ENCODE data around the gene ROR2. TPM values are rescaled to one million over a fixed set of nuclear protein-coding genes. Genes with fewer than 3 reads are reported as not detected.

Gene ROR2
- total and polyA plus RNA-seq, 2 experiments from 2014 or later = 8.1 to 18.8 TPM

DNA sequence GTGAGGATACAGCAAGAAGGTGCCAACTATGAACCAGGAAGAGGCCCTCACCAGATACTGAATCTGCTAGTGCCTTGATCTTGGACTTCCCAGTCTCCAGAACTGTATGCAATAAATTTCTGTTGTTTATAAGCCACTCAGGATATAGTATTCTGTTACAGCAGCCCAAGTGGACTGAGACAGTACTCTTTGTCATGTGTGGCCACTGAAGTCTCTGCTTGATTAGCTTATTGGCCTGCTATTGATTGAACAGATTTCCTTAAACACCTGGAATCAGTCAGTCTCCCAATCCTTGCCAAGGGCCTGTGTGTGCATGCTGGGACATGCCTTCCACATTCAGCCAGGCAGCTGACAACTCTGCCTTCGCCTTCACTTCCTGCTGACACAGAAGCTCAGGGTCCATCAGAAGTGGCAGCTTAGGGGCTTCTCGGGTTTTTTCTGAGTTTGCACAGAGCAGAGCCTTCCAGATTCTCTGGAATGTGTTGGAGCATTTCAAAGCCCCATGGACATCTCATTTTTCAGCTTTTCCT lies 13.7 kb upstream of the ROR2 start:
- no peak for ATAC-seq
- no peaks in the 10 kb centered on the region for H4K20me1 ChIP-seq (replicated peaks; ENCODE audit: insufficient read depth)
- TF ChIP-seq, protein P1, sequence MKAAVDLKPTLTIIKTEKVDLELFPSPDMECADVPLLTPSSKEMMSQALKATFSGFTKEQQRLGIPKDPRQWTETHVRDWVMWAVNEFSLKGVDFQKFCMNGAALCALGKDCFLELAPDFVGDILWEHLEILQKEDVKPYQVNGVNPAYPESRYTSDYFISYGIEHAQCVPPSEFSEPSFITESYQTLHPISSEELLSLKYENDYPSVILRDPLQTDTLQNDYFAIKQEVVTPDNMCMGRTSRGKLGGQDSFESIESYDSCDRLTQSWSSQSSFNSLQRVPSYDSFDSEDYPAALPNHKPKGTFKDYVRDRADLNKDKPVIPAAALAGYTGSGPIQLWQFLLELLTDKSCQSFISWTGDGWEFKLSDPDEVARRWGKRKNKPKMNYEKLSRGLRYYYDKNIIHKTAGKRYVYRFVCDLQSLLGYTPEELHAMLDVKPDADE (IDR thresholded peaks at IDR 0.05) = no peak
- DNase-seq (ENCODE audit: low spot score) = no peak
- Mint-ChIP-seq H3K4me1 (no peaks in the 10 kb centered on the region), H3K4me3 (no peak overlapping the region), H3K36me3 (ENCODE audit: low read depth) (peaks cover 5% of the 10 kb centered on the region; the same call in 1 of the 3 replicates), H3K27ac (no peak overlapping the region), H3K27me3 (ENCODE audit: insufficient read depth, low read depth, poor library complexity) (peaks cover 2% of the 10 kb centered on the region), H3K9me3 (peaks cover 7% of the 10 kb centered on the region; the same call in 1 of the 3 replicates)
- no peak overlapping the region for H3K4me2 ChIP-seq
- no peak overlapping the region for H3K27ac ChIP-seq (ENCODE audit: low read depth)
- no peak overlapping the region for H3K4me3 ChIP-seq
- no peaks in the 10 kb centered on the region for H3F3A ChIP-seq (replicated peaks; ENCODE audit: low read depth)
- no peaks in the 10 kb centered on the region for H3K36me3 ChIP-seq (ENCODE audit: insufficient read depth)
- H3K4me1 ChIP-seq (ENCODE audit: insufficient read depth) = no peaks in the 10 kb centered on the region
- no peaks in the 10 kb centered on the region for H3K79me2 ChIP-seq (replicated peaks; ENCODE audit: insufficient read depth)
- H2AFZ ChIP-seq = peak overlapping the region; percentile 60
- H3K27me3 ChIP-seq (ENCODE audit: insufficient read depth) = no peaks in the 10 kb centered on the region
- 0 out of 2 replicates have a peak, but pooled peaks cover 5% of the 10 kb centered on the region for H3K9me2 ChIP-seq (ENCODE audit: insufficient read depth)

DNA sequence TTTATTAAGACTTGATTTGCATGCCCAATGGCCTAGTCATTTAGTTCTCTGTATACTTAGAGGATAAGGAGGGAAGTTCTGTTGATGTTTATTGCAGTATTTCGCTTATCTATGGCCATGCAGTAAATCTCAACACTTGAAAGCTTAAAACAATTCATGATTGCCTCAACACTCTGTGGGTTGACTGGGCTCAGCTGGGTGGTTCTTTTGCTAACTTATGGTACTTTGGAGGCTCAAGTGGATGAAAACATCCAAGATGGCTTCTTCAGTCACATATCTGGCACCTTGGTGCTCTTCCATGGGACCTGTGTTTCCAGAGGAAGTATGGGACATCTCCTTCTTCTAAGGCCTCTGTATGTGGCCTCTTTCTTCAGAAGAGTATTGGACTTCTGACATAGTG lies 10.3 kb upstream of the ROR2 start:
- no peaks in the 10 kb centered on the region for H4K20me1 ChIP-seq (replicated peaks; ENCODE audit: insufficient read depth)
- H3K36me3 ChIP-seq (ENCODE audit: insufficient read depth) = no peaks in the 10 kb centered on the region
- Mint-ChIP-seq H3K4me3 (no peak overlapping the region), H3K4me1 (no peaks in the 10 kb centered on the region), H3K9me3 (peaks cover 7% of the 10 kb centered on the region; the same call in 1 of the 3 replicates), H3K36me3 (ENCODE audit: low read depth) (peaks cover 5% of the 10 kb centered on the region; the same call in 1 of the 3 replicates), H3K27me3 (ENCODE audit: insufficient read depth, low read depth, poor library complexity) (peaks cover 2% of the 10 kb centered on the region), H3K27ac (no peak overlapping the region)
- no peak overlapping the region for H3K4me2 ChIP-seq
- ATAC-seq (no peak), DNase-seq (ENCODE audit: low spot score) (no peak)
- H3K79me2 ChIP-seq (replicated peaks; ENCODE audit: insufficient read depth) = no peaks in the 10 kb centered on the region
- no peak overlapping the region for H2AFZ ChIP-seq
- no peaks in the 10 kb centered on the region for H3F3A ChIP-seq (replicated peaks; ENCODE audit: low read depth)
- no peak overlapping the region for H3K27ac ChIP-seq (ENCODE audit: low read depth)
- 0 out of 2 replicates have a peak, but pooled peaks cover 5% of the 10 kb centered on the region for H3K9me2 ChIP-seq (ENCODE audit: insufficient read depth)
- no peak overlapping the region for H3K4me3 ChIP-seq
- no peaks in the 10 kb centered on the region for H3K27me3 ChIP-seq (ENCODE audit: insufficient read depth)
- TF ChIP-seq POLR2AphosphoS5 (IDR thresholded peaks at IDR 0.05; ENCODE audit: low read depth) = no peak
- TF ChIP-seq ZNF331 (CRISPR knock-in tag; IDR thresholded peaks at IDR 0.05; ENCODE audit: low read depth) = peak; percentile 90
- no peak for TF ChIP-seq EZH2phosphoT487 (IDR thresholded peaks at IDR 0.05; ENCODE audit: unreplicated experiment)
- TF ChIP-seq STAT1 (IDR thresholded peaks at IDR 0.05; ENCODE audit: unreplicated experiment) = no peak
- no peaks in the 10 kb centered on the region for H3K4me1 ChIP-seq (ENCODE audit: insufficient read depth)

DNA sequence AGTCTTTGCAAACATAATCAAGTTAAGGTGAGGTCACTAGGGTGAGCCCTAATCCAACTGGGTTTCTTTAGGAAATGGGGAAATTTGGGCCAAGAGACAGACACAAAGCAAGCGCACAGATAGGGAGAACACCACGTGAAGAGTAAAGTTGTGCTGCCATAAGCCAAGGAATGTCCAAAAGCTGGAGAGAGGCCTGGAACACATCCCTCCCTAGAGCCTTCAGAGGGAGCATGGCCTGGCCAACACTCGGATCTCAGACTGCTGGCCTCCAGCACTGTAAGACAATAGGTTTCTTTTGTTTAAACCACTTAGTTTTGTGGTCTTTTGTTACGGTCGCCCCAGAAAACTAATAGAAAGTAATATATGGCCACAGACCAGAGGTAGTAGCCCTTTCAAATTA lies 8.1 kb upstream of the ROR2 start:
- H3K27me3 Mint-ChIP-seq (ENCODE audit: insufficient read depth, low read depth, poor library complexity) = peaks cover 8% of the 10 kb centered on the region
- no peak overlapping the region for H3K27ac Mint-ChIP-seq
- Histone ChIP-seq H3K4me3 (no peak overlapping the region), H3F3A (replicated peaks; ENCODE audit: low read depth) (no peaks in the 10 kb centered on the region), H3K36me3 (ENCODE audit: insufficient read depth) (no peaks in the 10 kb centered on the region), H4K20me1 (replicated peaks; ENCODE audit: insufficient read depth) (no peaks in the 10 kb centered on the region), H2AFZ (no peak overlapping the region), H3K27ac (ENCODE audit: low read depth) (no peak overlapping the region), H3K79me2 (replicated peaks; ENCODE audit: insufficient read depth) (no peaks in the 10 kb centered on the region), H3K4me2 (no peak overlapping the region), H3K27me3 (ENCODE audit: insufficient read depth) (no peaks in the 10 kb centered on the region), H3K9me2 (ENCODE audit: insufficient read depth) (0 out of 2 replicates have a peak, but pooled peaks cover 2% of the 10 kb centered on the region), H3K4me1 (ENCODE audit: insufficient read depth) (no peaks in the 10 kb centered on the region)
- H3K4me1 Mint-ChIP-seq = peaks cover 2% of the 10 kb centered on the region; the same call in 1 of the 3 replicates
- peaks cover 7% of the 10 kb centered on the region; the same call in 1 of the 3 replicates for H3K9me3 Mint-ChIP-seq
- H3K4me3 Mint-ChIP-seq = no peak overlapping the region
- no peak for ATAC-seq
- H3K36me3 Mint-ChIP-seq (ENCODE audit: low read depth) = peaks cover 5% of the 10 kb centered on the region; the same call in 1 of the 3 replicates
- no peak for DNase-seq (ENCODE audit: low spot score)
- TF ChIP-seq ZNF331 (CRISPR knock-in tag; IDR thresholded peaks at IDR 0.05; ENCODE audit: low read depth) = no peak
- no peak for TF ChIP-seq CREB1 (CRISPR knock-in tag; IDR thresholded peaks at IDR 0.05; ENCODE audit: low read depth)
- no peak for TF ChIP-seq EZH2phosphoT487 (IDR thresholded peaks at IDR 0.05; ENCODE audit: unreplicated experiment)
- no peak for TF ChIP-seq ZNF114 (CRISPR knock-in tag; IDR thresholded peaks at IDR 0.05)
- TF ChIP-seq, protein P2, sequence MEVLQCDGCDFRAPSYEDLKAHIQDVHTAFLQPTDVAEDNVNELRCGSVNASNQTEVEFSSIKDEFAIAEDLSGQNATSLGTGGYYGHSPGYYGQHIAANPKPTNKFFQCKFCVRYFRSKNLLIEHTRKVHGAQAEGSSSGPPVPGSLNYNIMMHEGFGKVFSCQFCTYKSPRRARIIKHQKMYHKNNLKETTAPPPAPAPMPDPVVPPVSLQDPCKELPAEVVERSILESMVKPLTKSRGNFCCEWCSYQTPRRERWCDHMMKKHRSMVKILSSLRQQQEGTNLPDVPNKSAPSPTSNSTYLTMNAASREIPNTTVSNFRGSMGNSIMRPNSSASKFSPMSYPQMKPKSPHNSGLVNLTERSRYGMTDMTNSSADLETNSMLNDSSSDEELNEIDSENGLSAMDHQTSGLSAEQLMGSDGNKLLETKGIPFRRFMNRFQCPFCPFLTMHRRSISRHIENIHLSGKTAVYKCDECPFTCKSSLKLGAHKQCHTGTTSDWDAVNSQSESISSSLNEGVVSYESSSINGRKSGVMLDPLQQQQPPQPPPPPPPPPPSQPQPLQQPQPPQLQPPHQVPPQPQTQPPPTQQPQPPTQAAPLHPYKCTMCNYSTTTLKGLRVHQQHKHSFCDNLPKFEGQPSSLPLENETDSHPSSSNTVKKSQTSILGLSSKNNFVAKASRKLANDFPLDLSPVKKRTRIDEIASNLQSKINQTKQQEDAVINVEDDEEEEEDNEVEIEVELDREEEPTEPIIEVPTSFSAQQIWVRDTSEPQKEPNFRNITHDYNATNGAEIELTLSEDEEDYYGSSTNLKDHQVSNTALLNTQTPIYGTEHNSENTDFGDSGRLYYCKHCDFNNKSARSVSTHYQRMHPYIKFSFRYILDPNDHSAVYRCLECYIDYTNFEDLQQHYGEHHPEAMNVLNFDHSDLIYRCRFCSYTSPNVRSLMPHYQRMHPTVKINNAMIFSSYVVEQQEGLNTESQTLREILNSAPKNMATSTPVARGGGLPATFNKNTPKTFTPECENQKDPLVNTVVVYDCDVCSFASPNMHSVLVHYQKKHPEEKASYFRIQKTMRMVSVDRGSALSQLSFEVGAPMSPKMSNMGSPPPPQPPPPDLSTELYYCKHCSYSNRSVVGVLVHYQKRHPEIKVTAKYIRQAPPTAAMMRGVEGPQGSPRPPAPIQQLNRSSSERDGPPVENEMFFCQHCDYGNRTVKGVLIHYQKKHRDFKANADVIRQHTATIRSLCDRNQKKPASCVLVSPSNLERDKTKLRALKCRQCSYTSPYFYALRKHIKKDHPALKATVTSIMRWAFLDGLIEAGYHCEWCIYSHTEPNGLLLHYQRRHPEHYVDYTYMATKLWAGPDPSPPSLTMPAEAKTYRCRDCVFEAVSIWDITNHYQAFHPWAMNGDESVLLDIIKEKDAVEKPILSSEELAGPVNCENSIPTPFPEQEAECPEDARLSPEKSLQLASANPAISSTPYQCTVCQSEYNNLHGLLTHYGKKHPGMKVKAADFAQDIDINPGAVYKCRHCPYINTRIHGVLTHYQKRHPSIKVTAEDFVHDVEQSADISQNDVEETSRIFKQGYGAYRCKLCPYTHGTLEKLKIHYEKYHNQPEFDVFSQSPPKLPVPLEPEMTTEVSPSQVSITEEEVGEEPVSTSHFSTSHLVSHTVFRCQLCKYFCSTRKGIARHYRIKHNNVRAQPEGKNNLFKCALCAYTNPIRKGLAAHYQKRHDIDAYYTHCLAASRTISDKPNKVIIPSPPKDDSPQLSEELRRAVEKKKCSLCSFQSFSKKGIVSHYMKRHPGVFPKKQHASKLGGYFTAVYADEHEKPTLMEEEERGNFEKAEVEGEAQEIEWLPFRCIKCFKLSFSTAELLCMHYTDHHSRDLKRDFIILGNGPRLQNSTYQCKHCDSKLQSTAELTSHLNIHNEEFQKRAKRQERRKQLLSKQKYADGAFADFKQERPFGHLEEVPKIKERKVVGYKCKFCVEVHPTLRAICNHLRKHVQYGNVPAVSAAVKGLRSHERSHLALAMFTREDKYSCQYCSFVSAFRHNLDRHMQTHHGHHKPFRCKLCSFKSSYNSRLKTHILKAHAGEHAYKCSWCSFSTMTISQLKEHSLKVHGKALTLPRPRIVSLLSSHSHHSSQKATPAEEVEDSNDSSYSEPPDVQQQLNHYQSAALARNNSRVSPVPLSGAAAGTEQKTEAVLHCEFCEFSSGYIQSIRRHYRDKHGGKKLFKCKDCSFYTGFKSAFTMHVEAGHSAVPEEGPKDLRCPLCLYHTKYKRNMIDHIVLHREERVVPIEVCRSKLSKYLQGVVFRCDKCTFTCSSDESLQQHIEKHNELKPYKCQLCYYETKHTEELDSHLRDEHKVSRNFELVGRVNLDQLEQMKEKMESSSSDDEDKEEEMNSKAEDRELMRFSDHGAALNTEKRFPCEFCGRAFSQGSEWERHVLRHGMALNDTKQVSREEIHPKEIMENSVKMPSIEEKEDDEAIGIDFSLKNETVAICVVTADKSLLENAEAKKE (CRISPR knock-in tag; IDR thresholded peaks at IDR 0.05) = no peak

Measured in GM23338 (cell line).